NCI-H748 (cell line): ENCODE results near the gene TSPAN19.
"Not testable (repeated sequence)": the region's sequence is repeated elsewhere in the genome, so short reads cannot be mapped to it uniquely, and the experiment has no call there.

Experiments used
- DNase-seq: peaks from one replicate; lab custom pipeline; 2025; ENCODE audit not compliant: unreplicated experiment; lab: John Stamatoyannopoulos, UW

Gene TSPAN19

DNA sequence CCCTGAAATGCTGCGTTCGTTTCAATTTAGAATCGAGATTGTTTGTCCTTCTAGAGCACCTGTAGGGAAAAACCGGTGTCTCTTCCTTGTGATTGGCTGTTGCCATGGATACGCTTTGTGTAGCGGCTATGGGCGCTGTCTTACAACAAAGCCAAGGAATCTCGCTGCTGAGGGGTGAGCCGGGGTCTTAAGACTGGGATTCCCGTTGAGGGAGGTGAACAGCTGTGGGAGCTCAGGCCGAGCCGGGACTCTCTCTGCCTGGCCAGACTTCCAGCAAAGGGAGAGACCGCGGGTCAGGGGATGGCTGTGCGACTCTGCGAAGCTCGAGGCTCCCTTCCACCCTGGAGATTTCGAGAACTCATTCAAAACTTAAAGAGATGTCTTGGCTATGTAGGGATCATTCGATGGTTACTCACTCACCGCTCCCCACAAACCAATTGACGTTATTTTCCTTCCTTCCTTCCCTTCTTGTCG is at the start of gene TSPAN19, which contains the start of gene LRRIQ1:
Gene TSPAN19, minus strand, starts transcription at position 44 of the 474 bp plus-strand sequence. CDS start 6,331 bp downstream, outside the sequence.
Gene LRRIQ1, plus strand, starts transcription at position 118 of the 474 bp plus-strand sequence. CDS start 1,826 bp downstream, outside the sequence.
- DNase-seq, result peak; percentile 98

DNA sequence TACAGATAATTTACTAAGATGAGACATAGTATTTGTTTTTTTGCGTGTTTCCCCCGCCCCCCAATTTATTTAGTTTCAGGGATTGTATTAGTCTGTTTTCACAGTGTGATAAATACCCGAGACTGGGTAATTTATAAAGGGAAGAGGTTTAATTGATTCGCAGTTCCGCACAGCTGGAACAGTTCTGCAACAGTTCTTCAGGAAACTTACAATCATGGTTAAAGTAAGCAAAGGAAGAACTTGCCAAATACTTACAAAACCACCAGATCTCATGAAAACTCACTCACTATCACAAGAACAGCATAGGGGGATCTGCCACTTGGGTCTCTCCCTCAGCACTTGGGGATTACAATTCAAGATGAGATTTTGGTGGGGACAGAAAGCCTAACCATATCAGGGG is 49.0 kb upstream of the TSPAN19 start:
- DNase-seq, result no peak

DNA sequence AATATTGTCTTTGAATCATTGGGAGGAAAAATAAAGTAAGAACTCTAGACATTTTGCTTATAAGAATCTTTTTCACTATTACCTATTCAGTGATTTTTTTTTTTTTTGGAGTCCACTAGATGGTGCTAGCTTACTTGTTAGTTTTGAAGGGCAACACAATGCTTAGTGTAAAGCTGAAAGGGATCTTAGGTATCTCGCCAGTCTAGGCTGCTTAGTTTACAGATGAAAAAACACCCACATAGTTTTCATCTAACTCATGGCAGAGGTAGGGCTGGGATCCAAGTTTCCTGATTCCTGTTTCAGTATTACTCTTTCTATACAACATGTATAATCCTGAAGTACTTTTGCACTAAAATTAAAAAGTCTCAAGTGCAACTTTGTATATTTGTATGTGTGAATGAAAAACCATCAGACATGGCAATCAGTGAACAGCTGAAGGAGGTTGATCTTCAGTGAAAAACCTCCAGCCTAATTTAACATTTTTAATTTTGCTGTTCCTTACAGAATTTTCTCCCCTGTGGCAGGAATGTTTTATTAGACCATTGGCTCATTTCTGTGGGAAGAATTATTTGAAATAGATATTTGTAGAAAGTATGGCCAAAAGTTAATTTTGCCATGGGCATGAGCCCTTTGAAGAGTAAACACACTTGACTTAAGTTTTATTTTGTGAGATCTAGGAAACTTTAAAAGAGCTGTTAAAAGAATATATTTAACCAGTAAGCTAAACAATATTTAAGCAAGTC is 40.8 kb upstream of the TSPAN19 start:
- DNase-seq, result peak; percentile 77

DNA sequence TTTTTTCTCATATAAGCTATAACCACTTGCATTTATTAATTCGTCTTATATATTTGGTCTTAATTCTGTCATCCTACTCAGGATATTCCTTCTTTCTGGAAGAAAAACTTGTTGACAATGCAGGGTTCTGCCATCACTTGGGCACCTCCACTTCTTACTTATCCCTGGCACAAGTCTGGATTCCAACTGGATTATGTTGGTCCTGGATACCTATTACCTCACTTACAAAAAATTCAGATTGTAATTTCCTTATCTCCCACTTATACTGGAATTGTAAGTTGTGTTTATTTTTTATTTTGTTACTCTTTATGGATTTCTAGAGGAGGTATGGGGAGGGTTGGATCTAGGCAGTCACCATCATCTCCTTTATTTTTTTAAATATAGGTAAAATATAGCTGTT is 36.7 kb upstream of the TSPAN19 start:
- DNase-seq, result no peak

DNA sequence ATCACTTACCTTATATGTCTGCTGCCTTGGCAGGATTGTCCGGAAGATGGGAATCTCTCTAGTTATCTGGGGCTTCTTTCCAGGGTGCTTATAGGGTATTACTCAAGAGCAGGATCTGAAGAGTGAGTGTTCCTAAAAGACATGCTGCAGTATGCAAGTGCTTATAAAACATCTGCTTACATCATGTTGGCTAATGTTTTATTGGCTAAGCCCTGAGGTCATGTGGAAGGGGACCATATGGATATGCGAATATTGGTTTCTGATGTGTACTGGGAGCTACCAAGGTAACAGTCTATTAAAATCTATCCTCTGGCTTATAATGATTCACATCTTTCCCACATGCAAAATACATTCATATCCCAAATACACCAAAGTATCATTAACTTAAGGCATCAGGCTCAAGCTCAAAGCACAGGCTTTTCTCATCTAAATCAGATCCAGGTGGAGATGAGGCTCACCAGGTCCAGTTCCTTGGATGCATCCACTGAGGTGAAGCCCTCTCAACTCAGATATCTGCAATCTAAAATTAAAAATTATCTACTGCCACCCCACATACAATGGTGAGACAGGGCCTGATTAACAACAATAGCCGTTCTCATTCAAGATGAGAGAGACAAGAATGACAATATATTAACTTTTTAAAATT is 29.9 kb upstream of the TSPAN19 start:
- no peak for DNase-seq

DNA sequence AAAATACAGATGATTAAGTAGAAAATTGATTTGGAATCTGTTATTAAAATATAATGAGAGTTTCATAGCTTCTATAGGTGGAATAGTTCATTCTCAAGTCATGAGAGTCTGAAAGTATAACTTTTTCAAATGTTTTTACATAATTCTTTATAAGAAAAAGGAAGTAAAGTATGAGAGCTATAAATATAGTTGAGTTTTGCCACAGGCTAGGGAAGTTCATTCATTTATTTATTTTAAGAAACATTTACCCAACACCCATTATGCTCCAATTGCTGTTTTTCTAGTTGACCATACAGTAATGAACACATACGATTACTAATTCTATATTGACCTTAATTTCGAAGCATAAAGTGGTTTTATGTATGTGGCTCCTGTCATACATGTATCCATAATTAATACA is 24.8 kb upstream of the TSPAN19 start:
- DNase-seq, result no peak

DNA sequence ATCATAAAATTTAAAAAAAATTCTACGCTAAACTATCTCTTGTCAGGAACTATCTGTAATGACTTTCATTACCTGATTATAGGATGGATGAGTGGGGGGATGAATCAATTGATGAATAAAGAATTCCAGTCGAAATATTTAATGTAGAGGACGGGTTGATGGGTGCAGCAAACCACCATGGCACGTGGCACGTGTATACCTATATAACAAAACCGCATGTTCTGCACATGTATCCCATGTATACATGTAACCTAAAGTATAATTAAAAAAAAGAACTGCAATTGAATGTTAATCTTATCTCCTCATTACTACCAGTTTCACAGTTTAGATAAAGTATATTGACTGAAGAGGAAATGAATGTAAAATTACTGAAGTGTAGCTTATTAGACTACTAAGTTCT is 23.5 kb upstream of the TSPAN19 start:
- no peak for DNase-seq

DNA sequence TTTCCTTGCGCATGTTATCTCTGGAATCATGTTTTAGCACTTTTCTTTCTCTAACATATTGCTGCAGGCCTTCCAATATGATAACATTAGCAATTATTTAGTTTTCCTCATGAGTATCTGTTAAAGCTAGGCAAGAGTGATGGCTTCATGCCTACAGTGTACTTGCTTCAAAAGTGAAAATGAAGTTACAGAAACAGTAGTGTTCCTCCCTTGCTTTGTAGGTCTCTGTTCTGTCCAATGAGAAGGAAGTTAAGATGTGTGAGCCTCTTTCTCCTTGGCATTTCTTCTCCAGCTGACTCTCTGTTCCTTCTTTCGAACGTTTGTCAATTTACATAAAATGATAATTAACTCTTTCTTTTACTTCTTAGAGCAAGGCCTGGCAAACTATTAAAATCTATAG is 22.3 kb upstream of the TSPAN19 start:
- no peak for DNase-seq

DNA sequence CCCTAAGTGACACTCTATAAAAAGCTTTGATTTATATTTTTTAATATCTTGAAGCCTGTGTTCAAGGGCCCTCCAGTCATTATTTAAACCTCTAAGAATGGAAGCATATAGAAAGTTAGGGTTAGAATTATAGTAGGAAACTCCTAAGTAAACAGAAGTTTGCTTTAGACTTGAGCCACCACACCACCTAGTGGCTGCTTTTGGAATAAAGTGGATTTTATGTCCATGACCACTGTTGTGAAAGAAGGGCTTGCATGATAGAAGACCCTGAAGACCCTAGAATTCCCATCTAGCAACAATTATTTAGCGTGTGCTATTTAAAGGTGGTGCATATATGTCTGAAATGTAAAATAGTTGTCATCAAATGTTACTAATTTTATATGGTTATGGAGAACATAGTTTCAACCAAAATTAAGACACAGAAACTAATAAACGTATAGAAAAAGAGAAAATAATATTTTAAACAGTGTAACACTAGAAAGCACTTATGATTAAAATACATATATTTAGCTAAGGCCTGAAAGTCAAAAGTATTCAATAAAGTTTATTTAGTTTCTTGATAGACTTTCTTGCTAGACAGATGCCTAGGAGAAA is 21.4 kb upstream of the TSPAN19 start:
- DNase-seq, result peak; percentile 61

DNA sequence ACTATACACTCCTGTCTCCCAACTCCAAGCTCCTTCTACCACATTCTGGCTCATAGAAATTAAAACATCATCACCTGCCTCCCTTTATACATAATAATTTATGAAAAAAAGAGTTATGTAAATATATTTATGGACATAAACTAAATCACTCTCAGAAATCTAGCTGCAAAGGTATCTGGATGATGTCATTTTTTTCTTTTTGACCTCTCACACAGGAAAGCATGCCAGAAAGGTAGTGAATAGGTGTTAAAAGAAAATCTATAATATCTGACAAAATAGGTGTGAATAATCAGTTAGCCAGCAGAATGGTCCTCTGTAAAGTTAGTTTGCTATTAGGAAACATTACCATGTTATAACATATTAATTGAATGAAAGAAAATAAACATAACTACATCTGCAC is 7.8 kb upstream of the TSPAN19 start:
- no peak for DNase-seq

DNA sequence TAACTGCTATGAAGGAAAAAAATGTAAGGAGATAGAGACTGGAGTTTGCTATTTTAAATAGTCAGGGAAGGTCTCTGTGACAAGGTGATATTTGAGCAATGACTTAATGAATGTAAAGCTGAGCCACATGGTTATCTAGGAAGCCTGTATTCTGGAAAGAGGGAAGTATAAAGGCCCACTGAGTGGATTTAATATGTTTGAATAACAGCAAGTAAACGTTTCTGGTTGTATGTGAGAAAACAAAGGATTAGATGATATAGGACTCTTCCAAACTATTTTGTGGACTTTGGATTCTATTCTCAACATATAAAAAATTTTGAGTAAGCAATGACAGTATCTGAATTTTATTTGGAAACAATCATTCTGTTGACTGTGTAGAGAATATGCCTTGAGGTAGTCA is 5.3 kb upstream of the TSPAN19 start:
- DNase-seq, result no peak

DNA sequence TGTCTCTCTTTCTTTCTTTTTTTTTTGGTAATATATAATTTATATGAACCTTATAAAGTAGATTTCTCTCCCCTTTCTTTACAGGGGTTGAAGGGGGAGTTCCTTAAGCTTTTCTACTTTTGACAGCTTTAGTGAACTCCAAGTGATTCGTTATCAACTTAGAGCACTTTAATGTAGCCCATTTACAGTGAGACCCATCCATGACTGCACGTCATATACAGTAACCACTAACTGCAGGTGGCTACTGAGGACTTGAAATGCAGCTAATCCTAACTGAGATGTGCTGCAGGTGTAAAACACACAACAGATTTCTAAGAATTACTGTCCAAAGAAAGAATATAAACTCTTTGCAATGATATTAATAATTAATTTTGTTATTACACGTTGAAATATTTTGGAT is 656 bp upstream of the TSPAN19 start:
- peak; percentile 63 for DNase-seq

DNA sequence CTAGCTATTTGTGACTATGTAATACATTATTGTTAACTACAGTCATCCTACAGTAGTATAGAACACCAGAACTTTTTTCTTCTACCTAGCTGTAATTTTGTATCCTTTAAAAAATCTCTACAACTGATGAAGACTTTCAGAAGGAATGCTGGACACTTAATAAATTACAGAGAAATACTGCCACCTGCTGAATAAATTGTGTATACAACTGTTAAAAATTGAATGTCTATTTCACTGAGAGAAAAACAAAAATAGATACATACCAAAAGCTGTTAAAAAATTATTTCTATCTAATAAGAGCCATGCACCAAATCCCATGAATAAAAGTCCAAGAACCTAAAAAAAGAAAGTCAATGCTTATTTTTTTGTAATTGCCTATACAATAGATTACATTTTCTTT is 6.6 kb downstream of the TSPAN19 start:
- peak; percentile 50 for DNase-seq

DNA sequence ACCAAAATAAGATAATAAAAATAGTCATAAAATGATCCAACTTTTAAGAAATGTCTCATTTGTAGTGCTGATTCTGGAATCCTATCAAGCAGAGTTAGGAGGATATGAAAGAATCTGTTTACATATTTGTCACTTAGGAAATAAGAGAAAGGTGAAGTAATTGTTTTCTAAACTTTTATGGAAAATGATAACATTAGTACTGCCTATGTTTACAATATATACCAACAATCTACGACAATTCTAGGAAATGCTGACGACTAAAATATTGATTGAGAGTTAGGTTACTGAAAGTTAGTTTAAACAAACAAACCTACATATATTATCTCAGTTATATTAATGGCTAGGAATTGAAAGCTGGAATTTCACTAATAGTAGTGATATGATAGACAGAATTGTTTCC is 18.0 kb downstream of the TSPAN19 start:
- DNase-seq, result no peak

DNA sequence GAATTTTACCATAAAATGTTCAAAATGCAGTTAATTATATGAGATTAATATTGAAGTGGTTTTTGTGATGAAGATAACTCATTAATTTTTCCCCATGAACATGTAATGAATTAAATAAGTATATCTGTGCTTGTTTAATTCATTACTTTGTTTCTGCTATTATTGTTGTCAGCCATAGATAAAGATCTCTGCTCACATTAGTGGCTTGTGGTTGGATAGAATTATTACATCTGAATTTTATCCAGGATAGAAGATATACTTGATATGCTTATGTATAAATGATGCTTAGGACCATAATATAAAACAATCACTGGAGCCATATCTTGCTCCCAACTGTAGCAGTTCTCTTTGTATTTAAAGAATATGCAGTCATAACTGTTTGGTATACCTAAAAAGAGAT is 18.5 kb downstream of the TSPAN19 start:
- no peak for DNase-seq

DNA sequence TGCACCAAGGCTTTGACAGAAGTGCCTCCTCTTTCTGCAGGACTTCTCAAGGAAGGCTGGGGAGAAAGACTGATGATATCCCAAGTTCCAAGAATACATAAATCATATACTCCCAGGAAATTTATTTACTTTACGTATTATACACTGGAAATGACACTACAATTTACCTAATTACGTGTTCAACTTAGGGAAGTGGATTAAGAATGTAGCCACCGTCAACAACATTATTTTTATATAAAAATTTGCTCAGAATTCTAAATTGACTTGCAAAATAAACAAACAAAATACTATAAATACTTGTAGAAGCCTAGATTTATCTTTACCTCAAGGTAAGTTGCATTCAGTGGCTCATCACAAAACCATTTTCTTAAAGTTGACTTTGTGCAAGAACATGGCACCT is 18.9 kb downstream of the TSPAN19 start:
- DNase-seq, result no peak

DNA sequence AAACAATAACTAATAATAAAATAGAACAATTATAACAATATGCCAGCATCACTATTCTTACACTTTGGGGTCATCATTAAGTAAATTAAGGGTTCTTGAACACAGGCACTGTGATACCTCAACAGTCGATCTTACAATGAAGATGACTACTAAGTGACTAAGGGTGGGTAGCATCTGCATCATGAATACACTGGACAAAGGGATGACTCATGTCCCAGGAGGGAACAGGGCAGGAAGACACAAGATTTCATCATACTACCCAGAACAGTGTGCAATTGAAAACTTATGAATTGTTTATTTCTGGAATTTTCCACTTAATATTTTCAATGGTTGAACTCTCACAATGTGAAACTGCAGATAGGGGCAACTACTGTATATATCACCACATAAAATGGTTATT is 19.7 kb downstream of the TSPAN19 start:
- DNase-seq, result no peak

DNA sequence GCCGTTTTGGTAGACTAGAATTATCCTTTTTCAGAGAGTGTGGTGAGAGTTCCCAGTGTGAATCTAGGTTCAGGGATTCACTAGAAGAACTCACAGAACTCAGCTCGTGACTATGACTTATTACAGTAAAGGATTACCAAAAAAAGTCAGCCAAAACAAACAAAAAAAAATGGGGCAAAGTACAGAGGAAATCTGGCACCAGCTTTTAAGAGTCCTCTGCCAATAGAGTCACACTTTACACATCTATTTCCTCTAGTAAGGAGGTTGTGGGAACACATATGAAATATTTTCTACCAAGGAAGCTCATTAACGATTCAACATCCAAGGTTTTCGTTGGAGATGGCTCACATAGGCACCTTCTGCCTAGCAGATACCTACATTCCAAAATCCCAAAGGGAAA is 28.2 kb downstream of the TSPAN19 start:
- no peak for DNase-seq

DNA sequence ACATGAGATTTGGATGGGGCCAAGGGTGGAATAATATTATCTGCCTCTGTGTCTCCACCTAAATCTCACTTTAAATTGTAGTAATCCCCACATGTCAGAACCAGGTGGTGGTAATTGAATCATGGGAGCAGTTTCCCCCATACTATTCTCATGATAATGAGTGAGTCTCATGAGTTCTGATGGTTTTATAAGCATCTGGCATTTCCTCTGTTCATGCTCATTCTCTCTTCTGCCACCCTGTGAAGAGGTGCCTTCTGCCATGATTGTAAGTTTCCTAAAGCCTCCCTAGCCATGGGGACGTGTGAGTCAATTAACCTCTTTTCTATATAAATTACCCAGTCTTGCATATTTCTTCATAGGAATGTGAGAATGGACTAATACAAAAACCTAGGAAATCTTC is 29.9 kb downstream of the TSPAN19 start:
- DNase-seq, result no peak

DNA sequence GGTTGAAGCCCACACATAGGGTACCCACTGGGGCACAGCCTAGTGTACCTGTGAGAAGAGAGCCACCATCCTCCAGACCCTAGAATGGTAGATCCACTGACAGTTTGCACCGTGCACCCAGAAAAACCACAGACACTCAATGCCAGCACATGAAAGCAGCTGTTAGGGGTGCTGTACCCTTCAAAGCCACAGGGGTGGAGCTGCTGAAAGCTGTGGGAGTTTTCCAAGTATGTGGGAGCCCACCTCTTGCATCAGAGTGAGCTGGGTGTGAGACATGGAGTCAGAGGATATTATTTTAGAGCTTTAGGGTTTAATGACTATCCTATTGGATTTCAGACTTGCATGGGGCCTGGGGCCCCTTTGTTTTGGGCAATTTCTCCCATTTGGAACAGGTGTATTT is 30.5 kb downstream of the TSPAN19 start:
- no peak for DNase-seq

DNA sequence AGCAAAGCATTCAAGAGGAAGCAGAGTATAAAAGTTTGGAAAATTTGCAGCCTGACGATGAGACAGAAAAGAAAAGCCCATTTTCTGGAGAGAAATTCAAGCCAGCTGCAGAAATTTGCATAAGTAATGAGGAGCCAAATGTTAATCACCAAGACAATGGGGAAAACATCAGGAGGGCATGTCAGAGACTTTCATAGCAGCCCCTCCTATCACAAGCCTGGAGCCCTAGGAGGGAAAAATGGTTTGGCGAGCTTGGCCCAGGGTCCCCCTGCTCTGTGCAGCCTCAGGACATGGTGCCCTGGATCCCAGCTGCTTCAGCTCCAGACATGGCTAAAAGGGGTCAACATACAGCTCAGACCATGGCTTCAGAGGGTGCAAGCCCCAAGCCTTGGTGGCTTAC is 31.0 kb downstream of the TSPAN19 start:
- not testable (repeated sequence) for DNase-seq

DNA sequence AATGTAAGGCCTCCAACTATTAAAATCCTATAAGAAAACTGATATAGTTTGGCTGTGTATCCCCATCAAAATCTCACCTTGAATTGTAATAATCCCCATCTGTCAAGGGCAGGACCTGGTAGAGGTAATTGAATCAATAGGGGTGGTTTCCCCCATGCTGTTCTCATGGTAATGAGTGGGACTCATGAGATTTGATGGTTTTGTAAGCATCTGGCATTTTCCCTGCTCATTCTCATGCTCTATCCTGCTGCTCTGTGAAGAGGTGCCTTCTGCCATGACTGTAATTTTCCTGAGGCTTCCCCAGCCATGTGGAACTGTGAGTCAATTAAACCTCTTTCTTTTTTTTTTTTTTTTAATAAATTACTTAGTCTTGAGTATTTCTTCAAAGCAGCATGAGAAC is 31.9 kb downstream of the TSPAN19 start:
- DNase-seq, result no peak
